Mucosa of rectum (tissue), 2 donors: ENCODE results near the gene MAPK8.
"Not testable (repeated sequence)": the region's sequence is repeated elsewhere in the genome, so short reads cannot be mapped to it uniquely, and the experiment has no call there.

Experiments
- H3K27ac ChIP-seq, 2 donors: one replicate each; pipeline ENCODE4 v1.7.0; 2013; ENCODE audit warnings: inconsistent platforms in 2 of 2, low read depth in 2 of 2, low read length in 2 of 2
- H3K27me3 ChIP-seq, 2 donors: one replicate each; pipeline ENCODE4 v1.7.0; 2013; ENCODE audit warnings: low read length in 2 of 2; ENCODE audit not compliant: control insufficient read depth in 2 of 2, insufficient read depth in 2 of 2
- H3K36me3 ChIP-seq, 2 donors: one replicate each; pipeline ENCODE4 v1.7.0; 2013; ENCODE audit warnings: low read length in 2 of 2; ENCODE audit not compliant: control insufficient read depth in 2 of 2, insufficient read depth in 2 of 2
- H3K4me1 ChIP-seq, 2 donors: one replicate each; pipeline ENCODE4 v1.7.0; 2013; ENCODE audit warnings: low read length in 2 of 2, mild to moderate bottlenecking in 1 of 2; ENCODE audit not compliant: control insufficient read depth in 2 of 2, insufficient read depth in 2 of 2
- H3K4me3 ChIP-seq, 2 donors: one replicate each; pipeline ENCODE4 v1.7.0; 2013; ENCODE audit warnings: low read length in 2 of 2
- H3K9ac ChIP-seq, 2 donors: one replicate each; pipeline ENCODE4 v1.7.0; 2013; ENCODE audit warnings: low read length in 2 of 2, low read depth in 1 of 2, mild to moderate bottlenecking in 1 of 2
- H3K9me3 ChIP-seq, 2 donors: one replicate each; pipeline ENCODE4 v1.7.0; 2013; ENCODE audit warnings: low read length in 2 of 2; ENCODE audit not compliant: control insufficient read depth in 2 of 2
- donor health status: healthy.
- donor health status: Normal muscosa, but diverticular disease.

MAPK8 gene

DNA sequence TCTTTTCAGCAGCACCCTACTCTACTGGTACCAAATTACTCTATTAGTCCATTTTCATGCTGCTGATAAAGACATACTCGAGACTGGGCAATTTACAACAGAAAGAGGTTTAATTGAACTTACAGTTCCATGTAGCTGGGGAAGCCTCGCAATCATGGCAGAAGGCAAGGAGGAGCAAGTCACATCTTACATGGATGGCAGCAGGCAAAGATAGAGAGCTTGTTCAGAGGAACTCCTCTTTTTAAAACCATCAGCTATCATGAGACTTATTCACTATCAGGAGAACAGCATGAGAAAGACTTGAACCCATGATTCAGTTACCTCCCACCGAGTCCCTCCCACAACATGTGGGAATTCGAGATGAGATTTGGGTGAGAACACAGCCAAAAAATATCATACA is 24.8 kb upstream of the MAPK8 start:
- H3K4me3 ChIP-seq, H3K4me1 ChIP-seq, H3K9me3 ChIP-seq, H3K27me3 ChIP-seq, H3K36me3 ChIP-seq, H3K9ac ChIP-seq, H3K27ac ChIP-seq: not testable (repeated sequence)

DNA sequence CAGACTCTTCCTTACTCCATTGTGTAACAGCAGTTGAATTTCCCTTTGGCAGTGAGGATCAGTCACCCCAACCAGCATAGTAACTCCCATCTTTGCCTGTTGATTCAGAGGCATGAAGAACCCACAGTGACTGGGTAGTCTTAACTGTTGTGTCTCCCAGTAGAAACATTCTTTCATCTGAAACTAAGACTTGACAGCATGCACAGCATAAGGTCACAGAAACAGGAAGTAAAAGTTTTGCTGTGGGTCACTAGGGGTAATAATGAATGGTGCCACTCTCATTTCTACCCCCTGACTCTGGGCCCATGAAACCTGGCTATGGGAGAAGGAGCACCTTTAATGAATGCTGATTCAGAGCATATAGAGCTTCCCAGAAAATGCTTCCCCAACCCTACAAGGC is 23.6 kb upstream of the MAPK8 start:
- H3K36me3 ChIP-seq = no peaks in the 10 kb centered on the region

DNA sequence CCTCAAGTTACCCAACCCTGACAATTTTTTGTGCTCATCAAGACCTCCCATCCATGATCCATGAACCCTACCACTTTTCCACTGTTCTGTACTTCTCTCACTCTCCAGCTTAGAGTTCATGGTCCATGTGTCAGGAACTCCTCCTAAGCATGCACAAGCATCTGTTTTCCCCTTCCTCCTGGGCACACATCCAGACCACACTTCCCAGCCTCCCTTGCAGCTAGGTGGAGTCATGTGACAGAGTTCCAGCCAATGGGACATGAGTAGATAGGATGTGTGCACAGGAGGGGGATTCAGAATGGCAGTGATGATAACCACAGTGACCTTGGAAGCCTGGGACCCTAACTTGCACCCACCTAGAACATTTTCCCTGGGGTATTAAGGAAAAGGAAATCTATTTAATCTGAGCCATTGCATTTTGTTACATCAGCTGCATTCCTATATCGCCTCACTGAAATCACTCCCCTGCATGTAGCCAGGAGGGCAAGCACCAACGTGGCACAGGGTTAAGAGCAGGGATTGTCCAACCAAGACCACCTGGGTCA is 22.4 kb upstream of the MAPK8 start:
- H3K9ac ChIP-seq = no peak overlapping the region
- H3K4me3 ChIP-seq = no peak overlapping the region
- no peaks in the 10 kb centered on the region for H3K36me3 ChIP-seq
- H3K27ac ChIP-seq = no peak overlapping the region
- peaks cover 0 to 2% of the 10 kb centered on the region in 2 donors for H3K27me3 ChIP-seq
- no peaks in the 10 kb centered on the region for H3K9me3 ChIP-seq
- H3K4me1 ChIP-seq = no peaks in the 10 kb centered on the region

More for the DNA sequence above, 23.6 kb upstream of the MAPK8 start:
- no peak overlapping the region for H3K4me3 ChIP-seq
- no peaks in the 10 kb centered on the region for H3K4me1 ChIP-seq
- H3K9me3 ChIP-seq = no peaks in the 10 kb centered on the region
- no peak overlapping the region for H3K9ac ChIP-seq
- H3K27me3 ChIP-seq = peaks cover 0 to 2% of the 10 kb centered on the region in 2 donors
- no peak overlapping the region for H3K27ac ChIP-seq

DNA sequence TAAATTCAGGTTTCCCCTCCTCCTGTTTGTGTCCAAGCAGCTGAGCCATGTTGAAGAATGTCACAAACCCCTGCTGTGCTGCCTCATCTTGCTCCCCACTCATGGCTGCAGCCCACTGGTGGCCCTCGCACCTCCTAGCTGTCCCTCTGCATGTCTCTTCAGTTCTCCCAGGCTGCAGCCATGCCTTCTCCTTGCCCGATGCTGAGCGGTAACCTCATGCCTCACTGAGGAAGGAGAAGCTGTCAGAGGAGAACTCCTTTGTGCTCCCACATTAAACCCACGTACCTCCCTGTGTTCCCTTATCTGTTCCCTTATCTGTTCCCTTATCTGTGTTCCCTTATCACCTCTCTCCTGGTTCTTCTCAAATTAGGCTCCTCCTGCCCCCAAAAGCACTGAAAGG is 21.7 kb upstream of the MAPK8 start:
- H3K36me3 ChIP-seq = no peaks in the 10 kb centered on the region
- no peaks in the 10 kb centered on the region for H3K9me3 ChIP-seq

GRCh38 chr10:48285710-48286109 is 20.8 kb upstream of the MAPK8 start:
- no peaks in the 10 kb centered on the region for H3K9me3 ChIP-seq

More for the DNA sequence above, 21.7 kb upstream of the MAPK8 start:
- H3K27me3 ChIP-seq = peaks cover 0 to 2% of the 10 kb centered on the region in 2 donors
- no peak overlapping the region for H3K9ac ChIP-seq
- H3K4me3 ChIP-seq = no peak overlapping the region
- H3K27ac ChIP-seq = no peak overlapping the region
- no peaks in the 10 kb centered on the region for H3K4me1 ChIP-seq

GRCh38 chr10:48286356-48286755 is 20.1 kb upstream of the MAPK8 start:
- no peaks in the 10 kb centered on the region for H3K9me3 ChIP-seq
- no peak overlapping the region for H3K27ac ChIP-seq
- no peaks in the 10 kb centered on the region for H3K36me3 ChIP-seq

More at GRCh38 chr10:48285710-48286109, 20.8 kb upstream of the MAPK8 start:
- no peak overlapping the region for H3K4me3 ChIP-seq
- H3K27me3 ChIP-seq = peaks cover 0 to 2% of the 10 kb centered on the region in 2 donors
- no peaks in the 10 kb centered on the region for H3K4me1 ChIP-seq
- no peak overlapping the region for H3K9ac ChIP-seq
- H3K27ac ChIP-seq = no peak overlapping the region
- H3K36me3 ChIP-seq = no peaks in the 10 kb centered on the region

DNA sequence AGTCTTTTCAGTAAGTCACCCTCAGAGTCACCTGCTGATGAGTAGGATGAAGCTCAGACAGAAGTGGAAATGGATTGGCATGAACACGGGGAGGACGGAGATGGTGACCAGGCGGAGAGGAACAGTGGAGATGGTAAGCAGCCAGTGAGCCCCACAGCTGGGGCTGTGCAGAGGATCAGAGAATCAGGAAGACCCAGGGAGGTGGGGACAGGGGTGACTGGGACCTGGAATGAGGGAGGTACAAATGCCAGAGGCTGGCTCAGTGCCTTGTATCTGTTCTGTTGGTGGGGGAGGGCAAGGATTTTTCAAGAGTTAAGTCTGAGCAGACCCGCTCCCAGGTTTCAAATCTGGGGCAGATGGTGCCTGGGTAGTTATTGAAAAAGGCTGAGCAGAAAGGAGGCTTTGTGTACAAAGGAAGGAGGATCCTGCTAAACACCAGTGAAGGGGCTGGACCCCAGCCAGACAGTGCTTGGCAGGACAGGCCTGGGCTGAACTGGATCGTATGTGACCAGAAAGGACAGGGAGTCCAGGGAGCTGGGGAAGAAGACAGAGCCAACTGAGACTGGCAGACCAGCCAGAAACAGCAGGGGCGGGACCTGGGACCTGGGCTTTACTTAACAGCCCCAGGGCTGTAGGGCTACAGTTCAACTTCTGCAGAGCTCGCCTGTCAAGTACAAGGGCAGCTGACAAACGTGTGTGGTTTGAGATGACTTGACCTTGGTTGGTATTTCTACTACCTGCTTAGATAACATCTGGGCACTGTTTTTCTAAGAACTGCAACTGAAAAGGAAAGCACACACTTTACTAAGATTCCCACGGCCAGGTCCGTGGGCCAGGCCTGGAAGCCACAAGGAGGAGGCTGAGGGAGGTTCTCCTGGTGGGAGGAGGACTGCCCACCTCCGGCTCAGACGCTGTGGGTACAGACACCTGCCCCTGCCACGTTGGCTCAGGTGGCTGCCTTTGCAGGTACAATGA is 18.8 kb upstream of the MAPK8 start:
- Histone ChIP-seq H3K4me1 (no peaks in the 10 kb centered on the region), H3K9ac (no peak overlapping the region), H3K27me3 (peaks cover 0 to 2% of the 10 kb centered on the region in 2 donors), H3K4me3 (no peak overlapping the region), H3K27ac (no peak overlapping the region), H3K9me3 (no peaks in the 10 kb centered on the region), H3K36me3 (no peaks in the 10 kb centered on the region)

More at GRCh38 chr10:48286356-48286755, 20.1 kb upstream of the MAPK8 start:
- no peak overlapping the region for H3K9ac ChIP-seq
- no peaks in the 10 kb centered on the region for H3K4me1 ChIP-seq
- H3K4me3 ChIP-seq = no peak overlapping the region
- H3K27me3 ChIP-seq = peaks cover 0 to 2% of the 10 kb centered on the region in 2 donors

GRCh38 chr10:48288661-48289060 is 17.8 kb upstream of the MAPK8 start:
- Histone ChIP-seq H3K27me3 (peaks cover 0 to 2% of the 10 kb centered on the region in 2 donors), H3K36me3 (no peaks in the 10 kb centered on the region), H3K4me1 (no peaks in the 10 kb centered on the region), H3K27ac (no peak overlapping the region), H3K4me3 (no peak overlapping the region), H3K9me3 (no peaks in the 10 kb centered on the region), H3K9ac (no peak overlapping the region)

DNA sequence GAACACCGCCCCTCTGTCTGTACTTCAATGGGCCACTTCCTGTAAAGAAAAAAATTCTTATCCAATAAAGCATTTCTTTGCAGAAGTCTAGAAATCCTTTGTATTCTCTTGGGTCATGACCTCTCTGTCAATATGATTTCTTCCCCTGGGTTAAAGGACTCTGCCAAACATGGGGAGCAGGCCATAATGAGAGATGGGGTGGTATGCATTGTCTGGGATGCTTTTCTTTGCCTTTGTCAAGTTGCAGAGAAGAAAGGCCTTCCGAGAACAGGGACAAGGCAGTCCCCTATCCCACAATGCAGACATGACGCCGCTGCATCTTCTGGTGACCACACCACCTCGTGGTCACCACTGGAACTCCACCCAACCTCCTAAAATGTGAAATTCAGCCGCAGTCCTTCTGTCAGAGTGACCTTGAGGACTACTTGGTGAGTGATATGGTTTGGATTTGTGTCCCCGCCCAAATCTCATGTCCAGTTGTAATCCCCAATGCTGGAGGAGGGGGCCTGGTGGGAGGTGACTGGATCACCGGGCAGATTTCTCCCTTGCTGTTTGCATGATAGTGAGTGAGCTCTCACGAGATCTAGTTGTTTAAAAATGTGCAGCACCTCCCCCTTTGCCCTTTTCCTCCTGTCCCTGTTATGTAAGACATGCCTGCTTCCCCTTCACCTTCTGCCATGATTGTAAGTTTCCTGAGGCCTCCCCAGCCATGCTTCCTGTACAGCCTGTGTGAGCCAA is 16.8 kb upstream of the MAPK8 start:
- no peaks in the 10 kb centered on the region for H3K9me3 ChIP-seq
- H3K4me3 ChIP-seq = no peak overlapping the region
- H3K9ac ChIP-seq = no peak overlapping the region
- H3K27ac ChIP-seq = no peak overlapping the region
- no peaks in the 10 kb centered on the region for H3K36me3 ChIP-seq
- H3K27me3 ChIP-seq = peaks cover 0 to 2% of the 10 kb centered on the region in 2 donors
- no peaks in the 10 kb centered on the region for H3K4me1 ChIP-seq

GRCh38 chr10:48290286-48290685 is 16.2 kb upstream of the MAPK8 start:
- Histone ChIP-seq H3K9ac (no peak overlapping the region), H3K9me3 (no peaks in the 10 kb centered on the region), H3K36me3 (no peaks in the 10 kb centered on the region), H3K27ac (no peak overlapping the region), H3K4me3 (no peak overlapping the region), H3K27me3 (peaks cover 0 to 2% of the 10 kb centered on the region in 2 donors), H3K4me1 (no peaks in the 10 kb centered on the region)
